Gastroesophageal sphincter (tissue), 4 donors: ENCODE results near the gene PDLIM4. TPM values are rescaled to one million over a fixed set of nuclear protein-coding genes. Genes with fewer than 3 reads are reported as not detected.
A peak's percentile ranks its signal among the peaks of the same experiment; 100 is the strongest.

Source experiments
- ATAC-seq: fragments of 150-250 bp; one replicate; pipeline ENCODE4 v1.9.1; 2016; ENCODE audit warnings: mild to moderate bottlenecking, moderate library complexity
- H3K27ac ChIP-seq, 4 donors: fragments of 200-600 bp; sonication (generic) in 3 of 4; 1 replicate in 3 of 4; 2 replicates in 1 of 4; pipeline ENCODE4 v1.5.1; 2016 to 2019
- H3K27me3 ChIP-seq: fragments of 200-600 bp; sonication (generic); one replicate; pipeline ENCODE4 v1.5.1; 2019
- H3K36me3 ChIP-seq, 2 donors: fragments of 200-600 bp; sonication (generic); one replicate each; pipeline ENCODE4 v1.5.1; 2019; ENCODE audit warnings: control low read depth in 1 of 2
- H3K4me1 ChIP-seq, 3 donors: fragments of 200-600 bp; sonication (generic); 1 replicate in 2 of 3; 2 replicates in 1 of 3; pipeline ENCODE4 v1.5.1; 2016 to 2019; ENCODE audit warnings: control low read depth in 2 of 3
- H3K4me3 ChIP-seq, 2 donors: fragments of 200-600 bp; sonication (generic); one replicate each; pipeline ENCODE4 v1.5.1; 2019; ENCODE audit warnings: mild to moderate bottlenecking in 1 of 2, moderate library complexity in 1 of 2
- H3K9me3 ChIP-seq, 3 donors: fragments of 200-600 bp; sonication (generic); one replicate each; pipeline ENCODE4 v1.5.1; 2017 to 2019; ENCODE audit warnings: control low read depth in 2 of 3
- EP300 ChIP-seq: sonication (generic); formaldehyde crosslinking; IDR thresholded peaks from one replicate; pipeline ENCODE4 v1.6.1; 2017; ENCODE audit warnings: antibody characterized with exemption, mild to moderate bottlenecking
- POLR2A ChIP-seq, 2 donors: fragments of 450-650 bp; IDR thresholded peaks; one replicate each; pipeline ENCODE4 v1.6.1; 2017; ENCODE audit warnings: antibody characterized with exemption in 2 of 2, mild to moderate bottlenecking in 2 of 2, moderate library complexity in 1 of 2
- POLR2AphosphoS5 ChIP-seq: sonication (generic); formaldehyde crosslinking; IDR thresholded peaks from one replicate; pipeline ENCODE4 v1.6.1; 2017; ENCODE audit warnings: antibody characterized with exemption
- WGBS, 2 donors: methylation state at CpG; one replicate each; pipeline ENCODE4 v1.1.5; 2018; ENCODE audit warnings: low coverage in 1 of 2; 5-methylcytosine and 5-hydroxymethylcytosine counted together
- total RNA-seq, 4 donors: library from RNA; depleted of rRNA; stranded (reverse); fragments of >200 nt; gene quantifications; one replicate each; pipeline ENCODE4 v1.1.0, GENCODE V29; 2016
- TF ChIP-seq, protein P1 (sequence below), 4 experiments: fragments of 200-600 bp in 2 of 4; fragments of 450-650 bp in 2 of 4; sonication (generic) in 1 of 4; IDR thresholded peaks; one replicate each; pipeline ENCODE4 v1.5.1; 2017 to 2019; ENCODE audit warnings: antibody characterized with exemption in 4 of 4, mild to moderate bottlenecking in 2 of 4, moderate library complexity in 2 of 4

PDLIM4 gene
- total RNA-seq, 4 donors from 2014 or later: 75.0 to 200 (median 92.7) TPM

DNA sequence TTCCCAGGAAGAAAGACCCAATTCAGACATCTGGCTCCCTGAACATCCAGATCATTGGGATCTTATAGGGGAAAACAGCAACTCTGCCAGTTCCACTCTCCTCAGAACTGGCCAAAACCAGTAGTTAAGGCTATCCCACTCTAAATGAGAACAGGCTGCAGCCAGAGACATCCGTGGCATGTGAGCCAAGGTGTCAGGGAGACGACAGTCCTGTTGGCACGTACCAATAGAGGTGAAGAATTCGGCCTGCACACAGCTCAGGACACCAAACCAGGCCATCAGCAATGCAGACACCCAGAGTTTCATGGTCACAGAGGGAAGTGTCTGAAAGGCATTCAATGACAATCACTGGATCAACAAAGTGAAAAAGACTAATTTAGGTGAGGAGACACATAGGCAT is 39.2 kb upstream of the PDLIM4 start:
- peak overlapping the region in 2 of 4 donors; percentile 22 to 93 for H3K27ac ChIP-seq
- H3K4me3 ChIP-seq: no peak overlapping the region
- H3K4me1 ChIP-seq: peaks cover 6 to 73% (median 21%) of the 10 kb centered on the region in 3 donors
- no peak for ATAC-seq
- no peak for TF ChIP-seq EP300
- TF ChIP-seq, protein P1, sequence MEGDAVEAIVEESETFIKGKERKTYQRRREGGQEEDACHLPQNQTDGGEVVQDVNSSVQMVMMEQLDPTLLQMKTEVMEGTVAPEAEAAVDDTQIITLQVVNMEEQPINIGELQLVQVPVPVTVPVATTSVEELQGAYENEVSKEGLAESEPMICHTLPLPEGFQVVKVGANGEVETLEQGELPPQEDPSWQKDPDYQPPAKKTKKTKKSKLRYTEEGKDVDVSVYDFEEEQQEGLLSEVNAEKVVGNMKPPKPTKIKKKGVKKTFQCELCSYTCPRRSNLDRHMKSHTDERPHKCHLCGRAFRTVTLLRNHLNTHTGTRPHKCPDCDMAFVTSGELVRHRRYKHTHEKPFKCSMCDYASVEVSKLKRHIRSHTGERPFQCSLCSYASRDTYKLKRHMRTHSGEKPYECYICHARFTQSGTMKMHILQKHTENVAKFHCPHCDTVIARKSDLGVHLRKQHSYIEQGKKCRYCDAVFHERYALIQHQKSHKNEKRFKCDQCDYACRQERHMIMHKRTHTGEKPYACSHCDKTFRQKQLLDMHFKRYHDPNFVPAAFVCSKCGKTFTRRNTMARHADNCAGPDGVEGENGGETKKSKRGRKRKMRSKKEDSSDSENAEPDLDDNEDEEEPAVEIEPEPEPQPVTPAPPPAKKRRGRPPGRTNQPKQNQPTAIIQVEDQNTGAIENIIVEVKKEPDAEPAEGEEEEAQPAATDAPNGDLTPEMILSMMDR (IDR thresholded peaks at IDR 0.05): no peak
- no peak for TF ChIP-seq POLR2A (IDR thresholded peaks at IDR 0.05)
- TF ChIP-seq POLR2AphosphoS5: no peak
- no peaks in the 10 kb centered on the region for H3K9me3 ChIP-seq
- H3K36me3 ChIP-seq: peaks cover 0 to 30% of the 10 kb centered on the region in 2 donors
- WGBS, 2 donors: 48 to 82% methylated on average over 4 of the region's 4 CpGs
- H3K27me3 ChIP-seq: no peaks in the 10 kb centered on the region

DNA sequence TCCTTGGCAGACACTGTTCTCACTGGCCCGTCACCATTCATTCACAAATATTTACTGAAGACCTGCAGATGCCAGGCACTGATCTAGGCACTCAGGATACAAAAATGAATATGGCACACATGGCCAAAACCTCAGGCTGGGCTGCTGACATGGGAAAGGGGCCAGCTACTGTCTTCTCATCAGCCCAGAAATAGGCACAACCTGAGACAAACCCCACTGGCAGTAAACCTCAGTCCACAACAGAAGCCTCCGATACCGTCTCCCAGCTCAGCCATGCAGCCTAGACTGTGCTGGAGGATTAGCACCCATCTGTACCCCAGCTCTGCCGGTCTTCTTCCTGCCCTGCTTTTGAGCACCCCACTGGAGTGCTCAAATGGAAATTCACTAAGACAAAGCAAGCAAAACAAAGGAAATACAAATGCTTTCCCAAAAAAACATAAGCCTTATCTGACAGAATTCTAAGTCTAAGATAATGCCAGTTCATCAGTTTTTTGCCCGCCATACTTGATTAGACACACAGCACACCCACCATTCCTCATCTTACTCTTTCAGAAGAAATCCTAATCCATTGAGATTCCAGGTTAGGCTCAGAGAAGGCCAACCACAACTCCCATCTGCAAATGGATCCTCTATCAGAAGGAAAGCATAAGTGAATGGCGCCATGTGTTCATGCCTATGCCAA is 38.1 kb upstream of the PDLIM4 start:
- no peak for ATAC-seq
- H3K27me3 ChIP-seq: no peaks in the 10 kb centered on the region
- no peak overlapping the region for H3K4me3 ChIP-seq
- no peaks in the 10 kb centered on the region for H3K9me3 ChIP-seq
- H3K4me1 ChIP-seq: peaks cover 9 to 78% (median 31%) of the 10 kb centered on the region in 3 donors
- H3K27ac ChIP-seq: peak overlapping the region in 2 of 4 donors; percentile 52 to 93
- WGBS, 2 donors: 94 to 100% methylated on average over 1 to 5 of the region's 6 CpGs
- TF ChIP-seq POLR2AphosphoS5: no peak
- no peak for TF ChIP-seq EP300
- no peak for TF ChIP-seq POLR2A (IDR thresholded peaks at IDR 0.05)
- TF ChIP-seq, protein P1 (IDR thresholded peaks at IDR 0.05): no peak
- H3K36me3 ChIP-seq: peaks cover 0 to 23% of the 10 kb centered on the region in 2 donors

DNA sequence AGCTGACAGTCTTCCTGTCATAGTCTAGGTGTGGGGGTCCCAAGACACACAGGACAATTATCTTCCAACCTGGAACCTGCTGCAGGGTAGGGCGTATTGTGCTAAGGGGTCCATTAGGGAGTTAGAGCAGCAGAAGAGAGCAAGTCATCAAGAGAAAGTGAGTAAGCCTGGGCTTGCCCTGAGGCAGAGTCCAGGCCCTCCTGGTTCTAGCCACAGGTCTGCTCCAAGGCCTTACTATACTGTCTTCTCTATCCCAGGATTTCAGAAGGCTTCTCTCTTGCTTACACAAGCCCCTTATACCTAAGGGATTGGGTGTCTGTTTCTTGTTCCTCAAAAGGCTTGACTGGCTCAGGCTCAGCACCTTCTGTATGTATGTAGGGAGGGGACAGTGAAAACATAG is 37.5 kb upstream of the PDLIM4 start:
- H3K27ac ChIP-seq: peak overlapping the region in 3 of 4 donors; percentile 50 to 93 (median 52)
- H3K9me3 ChIP-seq: no peaks in the 10 kb centered on the region
- H3K27me3 ChIP-seq: no peaks in the 10 kb centered on the region
- H3K36me3 ChIP-seq: peaks cover 0 to 23% of the 10 kb centered on the region in 2 donors
- ATAC-seq: no peak
- TF ChIP-seq POLR2A (IDR thresholded peaks at IDR 0.05) (no peak), POLR2AphosphoS5 (no peak), EP300 (no peak)
- TF ChIP-seq, protein P1 (IDR thresholded peaks at IDR 0.05): no peak
- H3K4me1 ChIP-seq: peaks cover 9 to 78% (median 31%) of the 10 kb centered on the region in 3 donors
- WGBS, 2 donors: no CpG with 5 or more reads among the region's 1 CpG
- H3K4me3 ChIP-seq: no peak overlapping the region

DNA sequence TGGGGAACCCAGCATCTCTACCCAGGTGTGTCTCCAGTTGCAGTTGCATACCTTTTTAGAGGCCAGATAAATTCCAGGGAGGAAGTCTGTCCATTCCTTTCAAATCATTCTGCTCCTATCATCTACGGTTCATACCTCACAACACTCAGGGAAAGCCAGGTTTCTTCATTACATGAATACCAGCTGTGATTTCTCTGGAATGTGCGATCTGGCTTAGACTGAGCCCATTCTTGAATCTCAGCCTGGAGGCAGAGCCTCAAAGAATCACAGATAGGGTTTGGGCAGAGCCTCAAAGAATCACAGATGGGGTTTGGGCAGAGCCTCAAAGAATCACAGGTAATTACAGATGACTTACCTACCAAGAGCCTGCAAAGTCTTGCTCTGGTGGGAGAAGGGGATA is 37.0 kb upstream of the PDLIM4 start:
- Histone ChIP-seq H3K27me3 (no peaks in the 10 kb centered on the region), H3K36me3 (peaks cover 0 to 23% of the 10 kb centered on the region in 2 donors), H3K27ac (peak overlapping the region in 3 of 4 donors; percentile 50 to 93 (median 52)), H3K9me3 (no peaks in the 10 kb centered on the region), H3K4me3 (no peak overlapping the region), H3K4me1 (peaks cover 11 to 78% (median 35%) of the 10 kb centered on the region in 3 donors)
- TF ChIP-seq POLR2A (IDR thresholded peaks at IDR 0.05): no peak
- TF ChIP-seq, protein P1 (IDR thresholded peaks at IDR 0.05): no peak
- no peak for TF ChIP-seq EP300
- no peak for TF ChIP-seq POLR2AphosphoS5
- no peak for ATAC-seq
- WGBS, 2 donors: 27% methylated on average over 2 of the region's 2 CpGs; no CpG with 5 or more reads in 1 of the 2 donors
